CD4-positive, alpha-beta T cell (primary cell): ENCODE data around the gene PLCD3. TPM values are rescaled to one million over a fixed set of nuclear protein-coding genes. Genes with fewer than 3 reads are reported as not detected.

ENCODE experiments used
- ATAC-seq: fragments of 200-7000 bp; cut with Tn5 transposase; one replicate; pipeline ENCODE4 v1.10.0; 2022; ENCODE audit warnings: mild to moderate bottlenecking; ENCODE audit not compliant: poor library complexity
- CTCF ChIA-PET: fragments of 350-600 bp; sonication (Branson Sonifier 250); formaldehyde crosslinking; loops from one replicate; lab custom pipeline; 2021; ENCODE audit warnings: antibody characterized with exemption, inconsistent platforms; lab: Charles Lee
- POLR2A ChIA-PET: fragments of 350-600 bp; sonication (Branson Sonifier 250); formaldehyde crosslinking; loops from one replicate; lab custom pipeline; 2021; ENCODE audit warnings: antibody characterized with exemption, inconsistent platforms; lab: Charles Lee
- DNase-seq, 14 experiments: peaks; one replicate each; pipeline ENCODE4 v3.0.0-alpha.2; 2013 to 2020; ENCODE audit warnings: mixed read lengths in 2 of 14
- H3K27ac ChIP-seq, 2 donors: one replicate each; pipeline versions ENCODE4 v1.5.1 to v1.7.0; 2013; ENCODE audit warnings: low read length in 2 of 2, low read depth in 1 of 2, mild to moderate bottlenecking in 1 of 2
- H3K27me3 ChIP-seq, 2 experiments: 1 replicate in 1 of 2; 2 replicates in 1 of 2; pipeline versions ENCODE4 v1.6.1 to v1.7.0; 2013; ENCODE audit warnings: low read length in 2 of 2, control low read depth in 1 of 2, mild to moderate bottlenecking in 1 of 2, moderate library complexity in 1 of 2; ENCODE audit not compliant: insufficient read depth in 2 of 2, control insufficient read depth in 1 of 2
- H3K36me3 ChIP-seq: one replicate; pipeline ENCODE4 v1.6.1; 2013; ENCODE audit warnings: low read length, control low read depth; ENCODE audit not compliant: insufficient read depth
- H3K4me1 ChIP-seq: one replicate; pipeline ENCODE4 v1.6.1; 2013; ENCODE audit warnings: low read length, control low read depth; ENCODE audit not compliant: insufficient read depth
- H3K4me3 ChIP-seq: one replicate; pipeline ENCODE4 v1.5.1; 2013; ENCODE audit warnings: mild to moderate bottlenecking, low read length, moderate library complexity
- H3K9me3 ChIP-seq, 2 experiments: 1 replicate in 1 of 2; 2 replicates in 1 of 2; pipeline versions ENCODE4 v1.6.1 to v1.7.0; 2013; ENCODE audit warnings: low read length in 2 of 2, mild to moderate bottlenecking in 2 of 2, control low read depth in 1 of 2, moderate library complexity in 1 of 2; ENCODE audit not compliant: control insufficient read depth in 1 of 2, insufficient read depth in 1 of 2
- H3K27ac Mint-ChIP-seq: one replicate; pipeline ENCODE4 v1.8.0; 2020; ENCODE audit warnings: mixed read lengths
- H3K27me3 Mint-ChIP-seq: one replicate; pipeline ENCODE4 v1.8.0; 2021; ENCODE audit warnings: mixed read lengths
- H3K36me3 Mint-ChIP-seq: one replicate; pipeline ENCODE4 v1.8.0; 2021; ENCODE audit warnings: low read depth, mixed read lengths
- H3K4me1 Mint-ChIP-seq: one replicate; pipeline ENCODE4 v1.8.0; 2021; ENCODE audit warnings: low read depth, mixed read lengths
- H3K4me3 Mint-ChIP-seq: one replicate; pipeline ENCODE4 v1.8.0; 2020; ENCODE audit warnings: mild to moderate bottlenecking, mixed read lengths
- H3K9me3 Mint-ChIP-seq: one replicate; pipeline ENCODE4 v1.8.0; 2020; ENCODE audit warnings: mixed read lengths
- intact Hi-C, 2 experiments: fragments of 100-400 bp; cut with DNase I in 1 of 2; cut with micrococcal nuclease in 1 of 2; formaldehyde crosslinking; loops; one replicate each; pipeline versions ENCODE4 v1.15.1 to v1.9.0; 2023 to 2025; cut with DNase I, micrococcal nuclease
- total RNA-seq, 174 experiments: library from RNA in 2 of 174; stranded (reverse) in 2 of 174; gene quantifications; one replicate each; pipeline ENCODE4 v1.2.3 and lab custom pipeline; 2021 to 2026
- TF ChIP-seq, protein P1 (sequence below): fragments of 200-600 bp; IDR thresholded peaks from one replicate; pipeline ENCODE4 v1.8.0; 2022; ENCODE audit warnings: antibody characterized with exemption, mild to moderate bottlenecking

PLCD3 gene
- total RNA-seq, 2 experiments from 2014 or later: 1.8 to 2.4 TPM

GRCh38 chr17:45149669-45150664, 17.7 kb upstream of the PLCD3 start:
- Mint-ChIP-seq H3K4me1 (peaks cover 63% of the 10 kb centered on the region), H3K4me3 (peak overlapping the region; percentile 94), H3K9me3 (no peaks in the 10 kb centered on the region), H3K36me3 (peaks cover 29% of the 10 kb centered on the region), H3K27me3 (peaks cover 8% of the 10 kb centered on the region), H3K27ac (peak overlapping the region; percentile 99)
- no peaks in the 10 kb centered on the region for H3K27me3 ChIP-seq
- intact Hi-C loops: loop anchor here (1.0 to 5.0 kb wide), 6 partner anchors 8 to 167 kb away; partner anchors contain the start of genes ACBD4 (in 1 of the 2), DCAKD (in 1 of the 2), MAP3K14 (in 1 of the 2) and NMT1 (in 1 of the 2)
- TF ChIP-seq, protein P1, sequence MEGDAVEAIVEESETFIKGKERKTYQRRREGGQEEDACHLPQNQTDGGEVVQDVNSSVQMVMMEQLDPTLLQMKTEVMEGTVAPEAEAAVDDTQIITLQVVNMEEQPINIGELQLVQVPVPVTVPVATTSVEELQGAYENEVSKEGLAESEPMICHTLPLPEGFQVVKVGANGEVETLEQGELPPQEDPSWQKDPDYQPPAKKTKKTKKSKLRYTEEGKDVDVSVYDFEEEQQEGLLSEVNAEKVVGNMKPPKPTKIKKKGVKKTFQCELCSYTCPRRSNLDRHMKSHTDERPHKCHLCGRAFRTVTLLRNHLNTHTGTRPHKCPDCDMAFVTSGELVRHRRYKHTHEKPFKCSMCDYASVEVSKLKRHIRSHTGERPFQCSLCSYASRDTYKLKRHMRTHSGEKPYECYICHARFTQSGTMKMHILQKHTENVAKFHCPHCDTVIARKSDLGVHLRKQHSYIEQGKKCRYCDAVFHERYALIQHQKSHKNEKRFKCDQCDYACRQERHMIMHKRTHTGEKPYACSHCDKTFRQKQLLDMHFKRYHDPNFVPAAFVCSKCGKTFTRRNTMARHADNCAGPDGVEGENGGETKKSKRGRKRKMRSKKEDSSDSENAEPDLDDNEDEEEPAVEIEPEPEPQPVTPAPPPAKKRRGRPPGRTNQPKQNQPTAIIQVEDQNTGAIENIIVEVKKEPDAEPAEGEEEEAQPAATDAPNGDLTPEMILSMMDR: no peak
- H3K4me3 ChIP-seq: peak overlapping the region; percentile 94
- H3K4me1 ChIP-seq: peaks cover 60% of the 10 kb centered on the region
- no peaks in the 10 kb centered on the region for H3K9me3 ChIP-seq
- H3K36me3 ChIP-seq: peaks cover 3% of the 10 kb centered on the region
- no peak for ATAC-seq
- H3K27ac ChIP-seq: peak overlapping the region; percentile 64 to 70
- ChIA-PET CTCF (interaction anchor here (0.6 to 6.4 kb wide), 15 partner anchors 8 to 167 kb away, joined by 3 to 168 read pairs (median 8); partner anchors contain the start of genes ACBD4, HEXIM2, MAP3K14 and PLCD3), POLR2A (interaction anchor here (0.6 to 10.9 kb wide), 26 partner anchors 11 to 929 kb away, joined by 3 to 630 read pairs (median 9); partner anchors contain the start of genes ACBD4, EFTUD2, FMNL1 and HEXIM2)
- peak in 8 of 14 experiments; percentile 20 to 72 (median 38) for DNase-seq

GRCh38 chr17:45149037-45149668, 16.8 kb upstream of the PLCD3 start:
- peak overlapping the region; percentile 94 for H3K4me3 Mint-ChIP-seq
- H3K36me3 Mint-ChIP-seq: peaks cover 29% of the 10 kb centered on the region
- peak overlapping the region; percentile 99 for H3K27ac Mint-ChIP-seq
- no peaks in the 10 kb centered on the region for H3K9me3 ChIP-seq
- peaks cover 65% of the 10 kb centered on the region for H3K4me1 ChIP-seq
- CTCF ChIA-PET: interaction anchor here (0.6 to 6.4 kb wide), 16 partner anchors 9 to 168 kb away, joined by 3 to 168 read pairs (median 7); partner anchors contain the start of genes ACBD4, HEXIM2 and MAP3K14
- POLR2A ChIA-PET: interaction anchor here (0.9 to 10.9 kb wide), 31 partner anchors 8 to 950 kb away, joined by 3 to 630 read pairs (median 9); partner anchors contain the start of genes ACBD4, DCAKD, EFTUD2 and FMNL1
- H3K9me3 Mint-ChIP-seq: no peaks in the 10 kb centered on the region
- TF ChIP-seq, protein P1: peak; percentile 68
- H3K27me3 Mint-ChIP-seq: peaks cover 8% of the 10 kb centered on the region
- intact Hi-C loops: loop anchor here (1.0 to 5.0 kb wide), 6 partner anchors 9 to 168 kb away; partner anchors contain the start of genes ACBD4 (in 1 of the 2), DCAKD (in 1 of the 2), MAP3K14 (in 1 of the 2) and NMT1 (in 1 of the 2)
- peaks cover 65% of the 10 kb centered on the region for H3K4me1 Mint-ChIP-seq
- H3K27ac ChIP-seq: peak overlapping the region; percentile 64 to 70
- ATAC-seq (peak; percentile 11), DNase-seq (peak; percentile 53 to 85 (median 68))
- H3K27me3 ChIP-seq: no peaks in the 10 kb centered on the region
- H3K36me3 ChIP-seq: peaks cover 3% of the 10 kb centered on the region
- H3K4me3 ChIP-seq: peak overlapping the region; percentile 94
